NCI-H345 treated with DMSO at 0.1 percent for 48 hours (cell line): ENCODE data around the gene MYH7B.

Source experiments
- DNase-seq: peaks from one replicate; lab custom pipeline; 2025; ENCODE audit not compliant: unreplicated experiment; lab: John Stamatoyannopoulos, UW

The MYH7B gene

DNA sequence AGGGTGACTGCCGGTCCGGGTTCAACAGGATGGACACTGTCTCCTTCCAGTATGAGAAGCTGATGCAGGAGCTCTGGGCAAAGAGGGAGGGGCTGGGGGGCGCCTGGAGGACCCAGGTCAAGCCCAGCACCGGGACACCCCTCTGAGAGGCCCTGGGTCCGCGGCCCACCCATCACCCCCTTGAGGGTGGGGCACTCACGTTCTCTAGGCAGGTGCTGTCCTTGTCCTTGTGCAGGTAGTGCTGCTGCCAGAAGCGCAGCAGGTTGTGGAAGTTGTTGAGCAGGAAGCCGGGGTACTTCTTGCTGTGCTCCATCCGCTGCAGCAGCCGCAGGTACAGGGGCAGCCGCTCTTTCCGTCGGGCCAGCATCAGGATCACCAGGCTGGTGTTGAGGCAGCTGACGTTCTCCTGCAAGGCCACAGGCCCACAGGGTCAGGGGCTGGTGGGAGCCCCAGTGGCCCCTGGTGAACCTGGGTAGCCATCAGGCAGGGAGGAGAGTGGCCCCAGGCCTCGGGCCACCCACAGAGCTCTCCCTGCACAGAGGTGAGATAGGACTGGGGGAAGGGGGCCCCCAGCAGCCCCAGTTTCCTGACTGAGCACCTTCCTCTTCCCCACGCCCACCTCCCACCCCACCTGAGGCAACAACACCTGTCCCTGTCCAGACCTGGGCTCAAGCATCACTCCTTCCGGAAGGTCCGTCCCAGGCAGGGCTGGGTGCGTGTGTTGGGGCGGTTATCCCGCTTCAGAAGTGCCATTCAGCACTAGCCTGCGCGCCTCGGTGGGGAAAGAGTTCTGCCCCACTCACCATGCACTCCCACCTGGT, 47.8 kb downstream of the MYH7B start:
- DNase-seq = no peak

DNA sequence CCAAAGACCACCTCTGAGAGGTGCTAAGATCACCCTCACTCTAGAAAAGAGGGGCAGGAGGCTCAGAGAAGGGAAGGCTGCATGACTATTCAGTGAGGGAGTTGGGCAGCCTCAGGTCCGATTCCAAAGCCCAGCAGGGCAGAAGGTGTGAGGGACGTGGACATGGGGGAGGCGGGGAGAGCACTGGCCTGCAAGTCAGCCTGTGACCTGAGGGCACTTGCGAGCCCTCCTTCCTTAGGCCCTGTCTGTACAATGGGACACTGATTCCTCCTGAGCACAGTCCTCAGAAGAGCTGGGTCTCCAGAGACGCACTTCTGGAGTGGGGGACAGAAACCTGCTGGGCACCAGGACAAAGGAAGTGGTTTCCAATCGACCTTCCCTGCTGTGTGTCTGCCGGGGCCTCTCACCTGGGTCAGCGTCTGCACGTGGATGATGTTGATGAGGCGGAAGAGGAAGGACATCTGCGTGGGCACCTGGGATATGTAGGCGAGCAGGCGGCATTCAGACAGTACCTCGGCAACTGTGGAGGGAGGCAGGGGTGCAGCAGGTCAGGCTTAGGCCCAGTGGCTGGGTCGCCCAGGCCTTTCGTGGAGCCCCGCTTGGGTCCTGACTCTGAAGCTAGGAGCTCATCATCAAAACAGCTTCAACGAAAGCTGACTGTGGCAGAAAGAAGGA, 48.5 kb downstream of the MYH7B start:
- DNase-seq = no peak

DNA sequence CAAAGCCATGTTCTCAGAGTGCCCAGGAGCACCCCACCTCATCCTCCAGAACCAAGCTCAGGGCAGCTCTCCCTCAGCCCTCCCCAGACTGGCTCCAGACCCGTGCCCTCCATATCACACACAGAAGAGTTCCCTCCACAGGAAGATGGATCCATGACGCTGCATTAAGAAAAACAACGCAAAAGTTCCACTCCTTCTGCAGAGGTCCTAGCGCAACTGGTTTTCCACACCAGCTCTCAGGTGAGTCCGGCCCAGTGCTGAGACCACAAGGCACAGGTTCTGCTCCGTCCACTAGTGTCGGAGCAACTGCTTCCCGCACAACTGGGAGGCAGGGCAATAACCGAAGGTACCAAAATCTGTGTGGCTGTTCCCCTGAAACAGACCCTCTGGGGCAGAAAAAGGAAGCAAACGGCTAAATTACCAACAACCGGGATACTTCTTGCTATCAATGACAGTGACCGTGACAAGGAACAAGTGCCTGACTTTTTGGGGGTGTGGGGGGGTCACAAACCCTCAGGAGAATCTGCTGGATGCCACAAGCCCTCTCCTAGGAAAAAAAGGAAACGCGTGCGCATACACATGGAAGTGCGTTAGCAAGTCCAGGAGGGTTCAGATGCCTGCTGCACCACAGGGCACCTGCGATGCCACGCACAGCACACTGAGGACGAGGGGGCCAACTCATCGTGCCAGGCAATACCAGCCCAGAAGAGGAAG, 49.2 kb downstream of the MYH7B start:
- no peak for DNase-seq
